Natural killer cell (primary cell): ENCODE measurements around the gene TLCD4. TPM values are rescaled to one million over a fixed set of nuclear protein-coding genes. Genes with fewer than 3 reads are reported as not detected.
"Not testable (repeated sequence)": the region's sequence is repeated elsewhere in the genome, so short reads cannot be mapped to it uniquely, and the experiment has no call there.

Experiments
- ATAC-seq, 3 donors: fragments of 150-1000 bp in 2 of 3; fragments of 200-7000 bp in 1 of 3; cut with Tn5 transposase; 1 replicate in 1 of 3; 2 replicates in 2 of 3; pipeline ENCODE4 v1.10.0; 2021; ENCODE audit warnings: mild to moderate bottlenecking in 2 of 3, moderate library complexity in 2 of 3
- DNase-seq, 2 donors: peaks; one replicate each; pipeline versions ENCODE4 v3.0.0 to v3.0.0-alpha.2; 2013 to 2021; ENCODE audit warnings: mixed read lengths in 1 of 2
- H3K27ac ChIP-seq: one replicate; pipeline ENCODE4 v1.5.1; 2013; ENCODE audit warnings: mild to moderate bottlenecking, low read length
- H3K27me3 ChIP-seq: one replicate; pipeline ENCODE4 v1.6.1; 2013; ENCODE audit warnings: low read length; ENCODE audit not compliant: control insufficient read depth, insufficient read depth
- H3K36me3 ChIP-seq: one replicate; pipeline ENCODE4 v1.6.1; 2013; ENCODE audit warnings: low read length; ENCODE audit not compliant: control insufficient read depth, insufficient read depth
- H3K4me1 ChIP-seq: one replicate; pipeline ENCODE4 v1.6.1; 2013; ENCODE audit warnings: low read length; ENCODE audit not compliant: control insufficient read depth, insufficient read depth
- H3K4me3 ChIP-seq: one replicate; pipeline ENCODE4 v1.5.1; 2013; ENCODE audit warnings: low read length
- H3K9me3 ChIP-seq: one replicate; pipeline ENCODE4 v1.6.1; 2013; ENCODE audit warnings: low read length; ENCODE audit not compliant: control insufficient read depth, insufficient read depth
- H3K27ac Mint-ChIP-seq, 2 donors: one replicate each; pipeline ENCODE4 v1.8.0; 2022; ENCODE audit warnings: mild to moderate bottlenecking in 2 of 2, mixed read lengths in 2 of 2, moderate library complexity in 1 of 2
- H3K27me3 Mint-ChIP-seq, 2 donors: one replicate each; pipeline ENCODE4 v1.8.0; 2022; ENCODE audit warnings: low read depth in 2 of 2, mixed read lengths in 2 of 2
- H3K36me3 Mint-ChIP-seq: one replicate; pipeline ENCODE4 v1.8.0; 2022; ENCODE audit warnings: mixed read lengths
- H3K4me1 Mint-ChIP-seq, 2 donors: one replicate each; pipeline ENCODE4 v1.8.0; 2022; ENCODE audit warnings: mixed read lengths in 2 of 2
- H3K4me3 Mint-ChIP-seq: one replicate; pipeline ENCODE4 v1.8.0; 2022; ENCODE audit warnings: mild to moderate bottlenecking, moderate library complexity, mixed read lengths
- H3K9me3 Mint-ChIP-seq, 2 donors: one replicate each; pipeline ENCODE4 v1.8.0; 2022; ENCODE audit warnings: mixed read lengths in 2 of 2
- WGBS: methylation state at CpG from one replicate; pipeline ENCODE4 v1.1.7; 2013; ENCODE audit warnings: missing lambda C conversion rate; ENCODE audit not compliant: insufficient coverage; 5-methylcytosine and 5-hydroxymethylcytosine counted together
- intact Hi-C: fragments of 100-400 bp; cut with micrococcal nuclease; formaldehyde crosslinking; loops from one replicate; pipeline ENCODE4 v1.14.2; 2022
- total RNA-seq, 4 donors: library from RNA; stranded (reverse); fragments of 120-200 nt in 1 of 4; gene quantifications; one replicate each; pipeline versions ENCODE4 v1.2.3 to v1.2.4, GENCODE V29; 2013 to 2022
- TF ChIP-seq, protein P1 (sequence below): fragments of 200-600 bp; IDR thresholded peaks from one replicate; pipeline ENCODE4 v1.8.0; 2022; ENCODE audit warnings: antibody characterized with exemption

The TLCD4 gene
- total RNA-seq, 3 donors from 2014 or later (not counting 1 experiment from before 2014, with no cell fraction given) = 0.49 to 0.60 TPM; not detected in 1

GRCh38 chr1:95089650-95090287 is 27.4 kb upstream of the TLCD4 start:
- ATAC-seq (no peak), DNase-seq (no peak)
- no peak overlapping the region for H3K27ac Mint-ChIP-seq
- TF ChIP-seq, protein P1, sequence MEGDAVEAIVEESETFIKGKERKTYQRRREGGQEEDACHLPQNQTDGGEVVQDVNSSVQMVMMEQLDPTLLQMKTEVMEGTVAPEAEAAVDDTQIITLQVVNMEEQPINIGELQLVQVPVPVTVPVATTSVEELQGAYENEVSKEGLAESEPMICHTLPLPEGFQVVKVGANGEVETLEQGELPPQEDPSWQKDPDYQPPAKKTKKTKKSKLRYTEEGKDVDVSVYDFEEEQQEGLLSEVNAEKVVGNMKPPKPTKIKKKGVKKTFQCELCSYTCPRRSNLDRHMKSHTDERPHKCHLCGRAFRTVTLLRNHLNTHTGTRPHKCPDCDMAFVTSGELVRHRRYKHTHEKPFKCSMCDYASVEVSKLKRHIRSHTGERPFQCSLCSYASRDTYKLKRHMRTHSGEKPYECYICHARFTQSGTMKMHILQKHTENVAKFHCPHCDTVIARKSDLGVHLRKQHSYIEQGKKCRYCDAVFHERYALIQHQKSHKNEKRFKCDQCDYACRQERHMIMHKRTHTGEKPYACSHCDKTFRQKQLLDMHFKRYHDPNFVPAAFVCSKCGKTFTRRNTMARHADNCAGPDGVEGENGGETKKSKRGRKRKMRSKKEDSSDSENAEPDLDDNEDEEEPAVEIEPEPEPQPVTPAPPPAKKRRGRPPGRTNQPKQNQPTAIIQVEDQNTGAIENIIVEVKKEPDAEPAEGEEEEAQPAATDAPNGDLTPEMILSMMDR = no peak
- no peaks in the 10 kb centered on the region for H3K36me3 Mint-ChIP-seq
- no peaks in the 10 kb centered on the region for H3K9me3 ChIP-seq
- H3K27me3 ChIP-seq = no peaks in the 10 kb centered on the region
- WGBS = 88% methylated on average over 6 of the region's 6 CpGs
- no peak overlapping the region for H3K4me3 ChIP-seq
- H3K4me1 ChIP-seq = no peaks in the 10 kb centered on the region
- intact Hi-C loops = no loop called here
- H3K36me3 ChIP-seq = no peaks in the 10 kb centered on the region
- H3K4me3 Mint-ChIP-seq = no peak overlapping the region
- H3K4me1 Mint-ChIP-seq = no peaks in the 10 kb centered on the region
- no peak overlapping the region for H3K27ac ChIP-seq
- H3K9me3 Mint-ChIP-seq = no peaks in the 10 kb centered on the region
- H3K27me3 Mint-ChIP-seq = peaks cover 16 to 45% of the 10 kb centered on the region in 2 donors

DNA sequence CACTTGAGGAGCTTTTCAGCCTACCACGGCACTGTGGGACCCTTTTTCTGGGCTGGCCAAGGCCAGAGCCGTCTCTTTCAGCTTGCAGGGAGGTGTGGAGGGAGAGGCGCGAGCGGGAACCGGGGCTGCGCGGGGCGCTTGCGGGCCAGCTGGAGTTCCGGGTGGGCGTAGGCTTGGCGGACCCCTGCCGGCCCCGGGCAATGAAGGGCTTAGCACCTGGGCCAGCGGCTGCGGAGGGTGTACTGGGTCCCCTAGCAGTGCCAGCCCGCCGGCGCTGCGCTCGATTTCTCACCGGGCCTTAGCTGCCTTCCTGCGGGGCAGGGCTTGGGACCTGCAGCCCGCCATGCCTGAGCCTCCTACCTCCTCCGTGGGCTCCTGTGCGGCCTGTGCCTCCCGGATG is 25.9 kb upstream of the TLCD4 start:
- H3K9me3 Mint-ChIP-seq, H3K27me3 ChIP-seq, H3K36me3 Mint-ChIP-seq, H3K4me1 Mint-ChIP-seq, H3K4me1 ChIP-seq, H3K27ac ChIP-seq, H3K9me3 ChIP-seq, ATAC-seq, intact Hi-C loops, H3K36me3 ChIP-seq, H3K4me3 Mint-ChIP-seq, H3K27ac Mint-ChIP-seq, DNase-seq, H3K4me3 ChIP-seq: not testable (repeated sequence)
- H3K27me3 Mint-ChIP-seq = peaks cover 11 to 44% of the 10 kb centered on the region in 2 donors
- 76% methylated on average over 28 of the region's 28 CpGs for WGBS

GRCh38 chr1:95092891-95093290 is 24.3 kb upstream of the TLCD4 start:
- intact Hi-C loops, ATAC-seq: not testable (repeated sequence)

DNA sequence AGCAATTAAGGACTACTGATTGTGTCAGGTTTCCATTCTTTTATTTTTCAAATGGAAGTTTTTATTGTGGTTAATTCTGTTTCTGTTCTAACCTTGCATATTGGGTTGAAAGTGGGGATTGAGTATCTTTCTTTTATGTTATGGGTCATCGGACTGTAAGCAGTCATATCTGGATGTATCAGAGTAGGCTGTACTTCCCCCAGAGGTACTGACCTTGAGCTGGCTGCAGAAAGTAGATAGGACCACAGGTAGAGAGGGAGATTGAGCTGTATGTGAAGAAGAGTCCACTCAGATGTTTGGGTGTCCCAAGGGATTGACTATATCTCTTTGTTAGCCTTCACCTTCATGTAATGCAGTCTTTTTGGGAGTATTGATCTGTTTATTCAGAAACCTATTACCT is 23.9 kb upstream of the TLCD4 start:
- intact Hi-C loops = no loop called here
- Histone ChIP-seq H3K4me3 (no peak overlapping the region), H3K27me3 (no peaks in the 10 kb centered on the region), H3K36me3 (no peaks in the 10 kb centered on the region), H3K9me3 (no peaks in the 10 kb centered on the region), H3K27ac (no peak overlapping the region), H3K4me1 (no peaks in the 10 kb centered on the region)
- peaks cover 13 to 33% of the 10 kb centered on the region in 2 donors for H3K27me3 Mint-ChIP-seq
- DNase-seq (no peak), ATAC-seq (no peak)
- no peak overlapping the region for H3K4me3 Mint-ChIP-seq
- WGBS = 92% methylated on average over 1 of the region's 1 CpG
- H3K27ac Mint-ChIP-seq = no peak overlapping the region
- TF ChIP-seq, protein P1 = no peak
- H3K36me3 Mint-ChIP-seq = no peaks in the 10 kb centered on the region
- no peaks in the 10 kb centered on the region for H3K9me3 Mint-ChIP-seq
- H3K4me1 Mint-ChIP-seq = no peaks in the 10 kb centered on the region

More at GRCh38 chr1:95092891-95093290, 24.3 kb upstream of the TLCD4 start:
- not testable (repeated sequence) for H3K36me3 ChIP-seq, H3K4me1 ChIP-seq, H3K9me3 Mint-ChIP-seq, H3K36me3 Mint-ChIP-seq, H3K4me1 Mint-ChIP-seq, H3K4me3 Mint-ChIP-seq, H3K27me3 ChIP-seq, DNase-seq, H3K4me3 ChIP-seq, H3K27ac Mint-ChIP-seq, H3K27ac ChIP-seq, H3K9me3 ChIP-seq
- peaks cover 13 to 37% of the 10 kb centered on the region in 2 donors for H3K27me3 Mint-ChIP-seq
